ENCODE measurements around the gene RYK. TPM values are rescaled to one million over a fixed set of nuclear protein-coding genes. Genes with fewer than 3 reads are reported as not detected.

RYK gene
- total and polyA plus RNA-seq, 2 experiments from 2014 or later = 24.9 to 94.8 TPM

DNA sequence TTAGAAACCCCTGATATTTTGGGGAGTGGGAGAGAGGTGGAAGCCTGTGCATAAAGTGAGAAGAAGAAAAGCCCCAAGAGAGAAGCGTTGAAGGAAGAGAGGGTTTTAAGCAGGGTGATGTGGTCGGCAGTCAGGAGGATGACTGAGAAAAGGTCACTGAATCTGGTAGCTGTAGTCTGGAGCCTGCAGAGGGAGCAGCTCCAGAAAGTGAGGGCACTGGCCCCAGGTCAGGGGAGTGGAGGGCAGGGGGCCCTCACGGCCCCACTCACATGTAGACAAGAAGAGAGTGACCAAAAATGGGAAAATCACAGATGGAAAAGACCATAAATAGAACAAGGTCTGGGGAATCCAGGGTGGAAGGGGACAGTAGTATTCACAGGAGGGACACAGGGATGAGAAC, 105.5 kb downstream of the RYK start:
- H3K4me1 Mint-ChIP-seq = peaks cover 11% of the 10 kb centered on the region
- Histone ChIP-seq H2AFZ (no peak overlapping the region), H3K4me2 (no peak overlapping the region), H3K27ac (ENCODE audit: low read depth) (no peak overlapping the region), H3K36me3 (ENCODE audit: insufficient read depth) (peaks cover 5% of the 10 kb centered on the region; the same call in 1 of the 2 replicates), H3K27me3 (ENCODE audit: insufficient read depth) (no peaks in the 10 kb centered on the region), H3F3A (replicated peaks; ENCODE audit: low read depth) (no peaks in the 10 kb centered on the region), H3K4me3 (no peak overlapping the region), H3K9me2 (ENCODE audit: insufficient read depth) (no peaks in the 10 kb centered on the region), H3K79me2 (replicated peaks; ENCODE audit: insufficient read depth) (no peaks in the 10 kb centered on the region), H3K4me1 (ENCODE audit: insufficient read depth) (no peaks in the 10 kb centered on the region), H4K20me1 (replicated peaks; ENCODE audit: insufficient read depth) (no peaks in the 10 kb centered on the region)
- H3K9me3 Mint-ChIP-seq = peaks cover 7% of the 10 kb centered on the region; the same call in 2 of the 3 replicates
- ATAC-seq (peak; percentile 92), DNase-seq (ENCODE audit: low spot score) (peak; percentile 50)
- H3K4me3 Mint-ChIP-seq = no peak overlapping the region
- H3K27me3 Mint-ChIP-seq (ENCODE audit: insufficient read depth, low read depth, poor library complexity) = peaks cover 8% of the 10 kb centered on the region
- H3K36me3 Mint-ChIP-seq (ENCODE audit: low read depth) = peaks cover 27% of the 10 kb centered on the region
- TF ChIP-seq, protein P1, sequence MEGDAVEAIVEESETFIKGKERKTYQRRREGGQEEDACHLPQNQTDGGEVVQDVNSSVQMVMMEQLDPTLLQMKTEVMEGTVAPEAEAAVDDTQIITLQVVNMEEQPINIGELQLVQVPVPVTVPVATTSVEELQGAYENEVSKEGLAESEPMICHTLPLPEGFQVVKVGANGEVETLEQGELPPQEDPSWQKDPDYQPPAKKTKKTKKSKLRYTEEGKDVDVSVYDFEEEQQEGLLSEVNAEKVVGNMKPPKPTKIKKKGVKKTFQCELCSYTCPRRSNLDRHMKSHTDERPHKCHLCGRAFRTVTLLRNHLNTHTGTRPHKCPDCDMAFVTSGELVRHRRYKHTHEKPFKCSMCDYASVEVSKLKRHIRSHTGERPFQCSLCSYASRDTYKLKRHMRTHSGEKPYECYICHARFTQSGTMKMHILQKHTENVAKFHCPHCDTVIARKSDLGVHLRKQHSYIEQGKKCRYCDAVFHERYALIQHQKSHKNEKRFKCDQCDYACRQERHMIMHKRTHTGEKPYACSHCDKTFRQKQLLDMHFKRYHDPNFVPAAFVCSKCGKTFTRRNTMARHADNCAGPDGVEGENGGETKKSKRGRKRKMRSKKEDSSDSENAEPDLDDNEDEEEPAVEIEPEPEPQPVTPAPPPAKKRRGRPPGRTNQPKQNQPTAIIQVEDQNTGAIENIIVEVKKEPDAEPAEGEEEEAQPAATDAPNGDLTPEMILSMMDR (conservative IDR thresholded peaks at IDR 0.05; ENCODE audit: low read depth in 2 of 2) = peak; percentile 62 to 64
- no peak for TF ChIP-seq ZNF114 (CRISPR knock-in tag; IDR thresholded peaks at IDR 0.05)
- no peak overlapping the region; the same call in 1 of the 2 replicates for H3K27ac Mint-ChIP-seq

DNA sequence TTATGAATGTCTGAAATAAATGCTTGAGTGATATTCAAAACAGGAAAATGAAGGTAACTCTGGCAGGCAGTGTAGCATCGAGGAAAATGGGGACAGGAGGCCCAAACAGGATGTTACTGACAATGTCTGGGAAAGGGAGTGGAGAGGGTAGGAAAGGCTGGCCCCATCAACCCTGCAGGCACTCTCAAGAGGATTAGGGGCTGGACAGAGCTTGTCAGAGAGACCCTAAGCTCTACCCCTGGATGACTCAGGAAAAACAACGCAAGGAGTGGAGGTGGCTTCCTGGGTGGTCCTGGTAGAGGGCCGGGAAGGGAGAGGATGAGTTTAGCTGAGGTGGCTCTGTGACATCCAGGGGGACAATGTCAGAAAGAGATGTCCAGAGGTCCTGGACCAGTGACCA, 106.0 kb downstream of the RYK start:
- Histone ChIP-seq H3K27me3 (ENCODE audit: insufficient read depth) (no peaks in the 10 kb centered on the region), H3K27ac (ENCODE audit: low read depth) (no peak overlapping the region), H3K9me2 (ENCODE audit: insufficient read depth) (no peaks in the 10 kb centered on the region), H4K20me1 (replicated peaks; ENCODE audit: insufficient read depth) (no peaks in the 10 kb centered on the region), H2AFZ (no peak overlapping the region), H3F3A (replicated peaks; ENCODE audit: low read depth) (no peaks in the 10 kb centered on the region), H3K4me2 (no peak overlapping the region), H3K4me1 (ENCODE audit: insufficient read depth) (no peaks in the 10 kb centered on the region), H3K36me3 (ENCODE audit: insufficient read depth) (peaks cover 5% of the 10 kb centered on the region; the same call in 1 of the 2 replicates), H3K79me2 (replicated peaks; ENCODE audit: insufficient read depth) (no peaks in the 10 kb centered on the region), H3K4me3 (no peak overlapping the region)
- ATAC-seq (peak; percentile 27), DNase-seq (ENCODE audit: low spot score) (no peak)
- no peak for TF ChIP-seq ZNF114 (CRISPR knock-in tag; IDR thresholded peaks at IDR 0.05)
- TF ChIP-seq, protein P2, sequence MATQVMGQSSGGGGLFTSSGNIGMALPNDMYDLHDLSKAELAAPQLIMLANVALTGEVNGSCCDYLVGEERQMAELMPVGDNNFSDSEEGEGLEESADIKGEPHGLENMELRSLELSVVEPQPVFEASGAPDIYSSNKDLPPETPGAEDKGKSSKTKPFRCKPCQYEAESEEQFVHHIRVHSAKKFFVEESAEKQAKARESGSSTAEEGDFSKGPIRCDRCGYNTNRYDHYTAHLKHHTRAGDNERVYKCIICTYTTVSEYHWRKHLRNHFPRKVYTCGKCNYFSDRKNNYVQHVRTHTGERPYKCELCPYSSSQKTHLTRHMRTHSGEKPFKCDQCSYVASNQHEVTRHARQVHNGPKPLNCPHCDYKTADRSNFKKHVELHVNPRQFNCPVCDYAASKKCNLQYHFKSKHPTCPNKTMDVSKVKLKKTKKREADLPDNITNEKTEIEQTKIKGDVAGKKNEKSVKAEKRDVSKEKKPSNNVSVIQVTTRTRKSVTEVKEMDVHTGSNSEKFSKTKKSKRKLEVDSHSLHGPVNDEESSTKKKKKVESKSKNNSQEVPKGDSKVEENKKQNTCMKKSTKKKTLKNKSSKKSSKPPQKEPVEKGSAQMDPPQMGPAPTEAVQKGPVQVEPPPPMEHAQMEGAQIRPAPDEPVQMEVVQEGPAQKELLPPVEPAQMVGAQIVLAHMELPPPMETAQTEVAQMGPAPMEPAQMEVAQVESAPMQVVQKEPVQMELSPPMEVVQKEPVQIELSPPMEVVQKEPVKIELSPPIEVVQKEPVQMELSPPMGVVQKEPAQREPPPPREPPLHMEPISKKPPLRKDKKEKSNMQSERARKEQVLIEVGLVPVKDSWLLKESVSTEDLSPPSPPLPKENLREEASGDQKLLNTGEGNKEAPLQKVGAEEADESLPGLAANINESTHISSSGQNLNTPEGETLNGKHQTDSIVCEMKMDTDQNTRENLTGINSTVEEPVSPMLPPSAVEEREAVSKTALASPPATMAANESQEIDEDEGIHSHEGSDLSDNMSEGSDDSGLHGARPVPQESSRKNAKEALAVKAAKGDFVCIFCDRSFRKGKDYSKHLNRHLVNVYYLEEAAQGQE (IDR thresholded peaks at IDR 0.05; ENCODE audit: unreplicated experiment) = no peak
- TF ChIP-seq, protein P3, sequence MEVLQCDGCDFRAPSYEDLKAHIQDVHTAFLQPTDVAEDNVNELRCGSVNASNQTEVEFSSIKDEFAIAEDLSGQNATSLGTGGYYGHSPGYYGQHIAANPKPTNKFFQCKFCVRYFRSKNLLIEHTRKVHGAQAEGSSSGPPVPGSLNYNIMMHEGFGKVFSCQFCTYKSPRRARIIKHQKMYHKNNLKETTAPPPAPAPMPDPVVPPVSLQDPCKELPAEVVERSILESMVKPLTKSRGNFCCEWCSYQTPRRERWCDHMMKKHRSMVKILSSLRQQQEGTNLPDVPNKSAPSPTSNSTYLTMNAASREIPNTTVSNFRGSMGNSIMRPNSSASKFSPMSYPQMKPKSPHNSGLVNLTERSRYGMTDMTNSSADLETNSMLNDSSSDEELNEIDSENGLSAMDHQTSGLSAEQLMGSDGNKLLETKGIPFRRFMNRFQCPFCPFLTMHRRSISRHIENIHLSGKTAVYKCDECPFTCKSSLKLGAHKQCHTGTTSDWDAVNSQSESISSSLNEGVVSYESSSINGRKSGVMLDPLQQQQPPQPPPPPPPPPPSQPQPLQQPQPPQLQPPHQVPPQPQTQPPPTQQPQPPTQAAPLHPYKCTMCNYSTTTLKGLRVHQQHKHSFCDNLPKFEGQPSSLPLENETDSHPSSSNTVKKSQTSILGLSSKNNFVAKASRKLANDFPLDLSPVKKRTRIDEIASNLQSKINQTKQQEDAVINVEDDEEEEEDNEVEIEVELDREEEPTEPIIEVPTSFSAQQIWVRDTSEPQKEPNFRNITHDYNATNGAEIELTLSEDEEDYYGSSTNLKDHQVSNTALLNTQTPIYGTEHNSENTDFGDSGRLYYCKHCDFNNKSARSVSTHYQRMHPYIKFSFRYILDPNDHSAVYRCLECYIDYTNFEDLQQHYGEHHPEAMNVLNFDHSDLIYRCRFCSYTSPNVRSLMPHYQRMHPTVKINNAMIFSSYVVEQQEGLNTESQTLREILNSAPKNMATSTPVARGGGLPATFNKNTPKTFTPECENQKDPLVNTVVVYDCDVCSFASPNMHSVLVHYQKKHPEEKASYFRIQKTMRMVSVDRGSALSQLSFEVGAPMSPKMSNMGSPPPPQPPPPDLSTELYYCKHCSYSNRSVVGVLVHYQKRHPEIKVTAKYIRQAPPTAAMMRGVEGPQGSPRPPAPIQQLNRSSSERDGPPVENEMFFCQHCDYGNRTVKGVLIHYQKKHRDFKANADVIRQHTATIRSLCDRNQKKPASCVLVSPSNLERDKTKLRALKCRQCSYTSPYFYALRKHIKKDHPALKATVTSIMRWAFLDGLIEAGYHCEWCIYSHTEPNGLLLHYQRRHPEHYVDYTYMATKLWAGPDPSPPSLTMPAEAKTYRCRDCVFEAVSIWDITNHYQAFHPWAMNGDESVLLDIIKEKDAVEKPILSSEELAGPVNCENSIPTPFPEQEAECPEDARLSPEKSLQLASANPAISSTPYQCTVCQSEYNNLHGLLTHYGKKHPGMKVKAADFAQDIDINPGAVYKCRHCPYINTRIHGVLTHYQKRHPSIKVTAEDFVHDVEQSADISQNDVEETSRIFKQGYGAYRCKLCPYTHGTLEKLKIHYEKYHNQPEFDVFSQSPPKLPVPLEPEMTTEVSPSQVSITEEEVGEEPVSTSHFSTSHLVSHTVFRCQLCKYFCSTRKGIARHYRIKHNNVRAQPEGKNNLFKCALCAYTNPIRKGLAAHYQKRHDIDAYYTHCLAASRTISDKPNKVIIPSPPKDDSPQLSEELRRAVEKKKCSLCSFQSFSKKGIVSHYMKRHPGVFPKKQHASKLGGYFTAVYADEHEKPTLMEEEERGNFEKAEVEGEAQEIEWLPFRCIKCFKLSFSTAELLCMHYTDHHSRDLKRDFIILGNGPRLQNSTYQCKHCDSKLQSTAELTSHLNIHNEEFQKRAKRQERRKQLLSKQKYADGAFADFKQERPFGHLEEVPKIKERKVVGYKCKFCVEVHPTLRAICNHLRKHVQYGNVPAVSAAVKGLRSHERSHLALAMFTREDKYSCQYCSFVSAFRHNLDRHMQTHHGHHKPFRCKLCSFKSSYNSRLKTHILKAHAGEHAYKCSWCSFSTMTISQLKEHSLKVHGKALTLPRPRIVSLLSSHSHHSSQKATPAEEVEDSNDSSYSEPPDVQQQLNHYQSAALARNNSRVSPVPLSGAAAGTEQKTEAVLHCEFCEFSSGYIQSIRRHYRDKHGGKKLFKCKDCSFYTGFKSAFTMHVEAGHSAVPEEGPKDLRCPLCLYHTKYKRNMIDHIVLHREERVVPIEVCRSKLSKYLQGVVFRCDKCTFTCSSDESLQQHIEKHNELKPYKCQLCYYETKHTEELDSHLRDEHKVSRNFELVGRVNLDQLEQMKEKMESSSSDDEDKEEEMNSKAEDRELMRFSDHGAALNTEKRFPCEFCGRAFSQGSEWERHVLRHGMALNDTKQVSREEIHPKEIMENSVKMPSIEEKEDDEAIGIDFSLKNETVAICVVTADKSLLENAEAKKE (CRISPR knock-in tag; IDR thresholded peaks at IDR 0.05) = no peak
- TF ChIP-seq POLR2AphosphoS5 (IDR thresholded peaks at IDR 0.05; ENCODE audit: low read depth) = no peak
- Mint-ChIP-seq H3K27me3 (ENCODE audit: insufficient read depth, low read depth, poor library complexity) (peaks cover 8% of the 10 kb centered on the region), H3K27ac (no peak overlapping the region; the same call in 1 of the 2 replicates), H3K36me3 (ENCODE audit: low read depth) (peaks cover 27% of the 10 kb centered on the region), H3K9me3 (peaks cover 7% of the 10 kb centered on the region; the same call in 2 of the 3 replicates), H3K4me3 (no peak overlapping the region), H3K4me1 (peaks cover 11% of the 10 kb centered on the region)
